ENCODE results near the gene GLIS2.

GLIS2 gene

DNA sequence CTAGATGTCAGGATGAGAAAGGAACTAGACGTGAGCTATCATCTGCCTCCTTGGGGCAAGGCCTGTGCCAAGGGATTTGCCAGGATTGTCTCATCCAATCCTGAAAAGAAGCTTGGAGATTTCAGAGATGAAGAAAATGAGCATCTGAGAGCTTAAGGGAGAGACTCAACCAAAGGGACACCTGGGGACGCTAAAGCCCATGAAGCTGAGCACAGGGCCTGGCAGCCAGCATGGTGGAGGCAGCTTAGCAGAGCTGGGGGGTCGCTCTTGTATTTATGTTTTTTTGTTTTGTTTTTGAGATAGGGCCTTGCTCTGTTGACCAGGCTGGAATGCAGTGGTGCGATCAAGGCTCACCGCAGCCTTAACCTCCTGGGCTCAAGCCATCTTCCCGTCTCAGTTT lies 18.4 kb upstream of the GLIS2 start:
- TF ChIP-seq, protein P1, sequence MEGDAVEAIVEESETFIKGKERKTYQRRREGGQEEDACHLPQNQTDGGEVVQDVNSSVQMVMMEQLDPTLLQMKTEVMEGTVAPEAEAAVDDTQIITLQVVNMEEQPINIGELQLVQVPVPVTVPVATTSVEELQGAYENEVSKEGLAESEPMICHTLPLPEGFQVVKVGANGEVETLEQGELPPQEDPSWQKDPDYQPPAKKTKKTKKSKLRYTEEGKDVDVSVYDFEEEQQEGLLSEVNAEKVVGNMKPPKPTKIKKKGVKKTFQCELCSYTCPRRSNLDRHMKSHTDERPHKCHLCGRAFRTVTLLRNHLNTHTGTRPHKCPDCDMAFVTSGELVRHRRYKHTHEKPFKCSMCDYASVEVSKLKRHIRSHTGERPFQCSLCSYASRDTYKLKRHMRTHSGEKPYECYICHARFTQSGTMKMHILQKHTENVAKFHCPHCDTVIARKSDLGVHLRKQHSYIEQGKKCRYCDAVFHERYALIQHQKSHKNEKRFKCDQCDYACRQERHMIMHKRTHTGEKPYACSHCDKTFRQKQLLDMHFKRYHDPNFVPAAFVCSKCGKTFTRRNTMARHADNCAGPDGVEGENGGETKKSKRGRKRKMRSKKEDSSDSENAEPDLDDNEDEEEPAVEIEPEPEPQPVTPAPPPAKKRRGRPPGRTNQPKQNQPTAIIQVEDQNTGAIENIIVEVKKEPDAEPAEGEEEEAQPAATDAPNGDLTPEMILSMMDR (IDR thresholded peaks at IDR 0.05; ENCODE audit: low read depth, low read length, missing control alignments), result no peak

DNA sequence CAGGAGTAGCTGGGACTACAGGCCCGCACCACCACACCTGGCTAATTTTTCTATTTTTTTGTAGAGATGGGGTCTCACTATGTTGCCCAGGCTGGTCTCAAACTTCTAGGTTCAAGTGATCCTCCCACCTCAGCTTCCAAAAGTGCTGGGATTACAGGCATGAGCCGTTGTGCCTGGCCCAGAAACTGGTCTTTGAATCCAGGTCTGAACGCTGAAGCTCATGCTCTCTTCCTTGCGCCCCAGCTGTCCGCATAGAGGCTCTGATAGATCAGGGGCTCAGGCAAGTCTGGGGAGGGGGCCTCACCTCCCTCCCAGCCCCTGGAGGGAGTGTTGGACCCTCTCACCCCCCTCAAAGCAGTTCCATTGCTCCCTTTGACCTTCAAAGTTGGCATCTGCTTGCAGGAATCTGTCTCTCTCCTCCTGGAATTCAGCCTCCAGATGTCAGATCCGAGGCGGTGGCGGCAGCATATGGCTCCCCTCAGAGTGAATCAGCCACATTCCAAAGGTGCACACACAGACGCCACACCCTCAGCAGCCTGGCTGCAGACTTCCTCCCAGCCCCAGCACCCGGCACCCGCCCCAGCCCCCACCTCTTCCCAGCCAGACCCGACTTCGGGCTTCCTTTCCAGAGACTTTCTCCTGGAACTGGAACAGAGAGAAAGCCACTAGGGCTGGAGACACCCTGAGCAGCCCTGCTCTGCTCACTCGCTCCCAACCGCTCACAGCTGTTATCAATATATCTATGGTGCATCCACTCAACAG lies 16.9 kb upstream of the GLIS2 start:
- 0 out of 2 replicates have a peak overlapping the region, but pooled peaks have one; percentile 0 for H3K4me3 ChIP-seq (replicated peaks; ENCODE audit: low read depth, low read length)
- TF ChIP-seq, protein P1 (IDR thresholded peaks at IDR 0.05; ENCODE audit: low read depth, low read length, missing control alignments), result no peak
- DNase-seq (ENCODE audit: extremely low read depth, low read depth), result peak; percentile 94

More for the DNA sequence above, 18.4 kb upstream of the GLIS2 start:
- no peak overlapping the region for H3K4me3 ChIP-seq (replicated peaks; ENCODE audit: low read depth, low read length)
- no peak for DNase-seq (ENCODE audit: extremely low read depth, low read depth)

DNA sequence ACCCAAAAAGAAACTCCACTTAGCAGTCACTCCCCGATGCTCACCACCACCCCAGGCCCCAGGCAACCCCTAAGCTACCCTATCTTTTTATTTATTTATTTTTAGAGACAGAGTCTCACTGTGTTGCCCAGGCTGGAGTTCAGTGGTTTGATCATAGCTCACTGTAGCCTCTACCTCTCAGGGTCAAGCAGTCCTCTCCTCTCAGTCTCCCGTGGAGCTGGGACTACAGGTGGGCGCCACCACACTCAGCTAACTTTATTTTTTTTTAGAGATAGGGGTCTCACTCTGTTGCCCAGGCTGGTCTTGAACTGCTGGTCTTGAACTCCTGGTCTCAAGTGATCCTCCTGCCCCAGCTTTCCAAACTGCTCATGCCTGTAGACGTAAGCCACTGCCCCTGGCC lies 14.7 kb upstream of the GLIS2 start:
- TF ChIP-seq, protein P1 (IDR thresholded peaks at IDR 0.05; ENCODE audit: low read depth, low read length, missing control alignments), result no peak
- H3K4me3 ChIP-seq (replicated peaks; ENCODE audit: low read depth, low read length), result no peak overlapping the region
- DNase-seq (ENCODE audit: extremely low read depth, low read depth), result no peak

DNA sequence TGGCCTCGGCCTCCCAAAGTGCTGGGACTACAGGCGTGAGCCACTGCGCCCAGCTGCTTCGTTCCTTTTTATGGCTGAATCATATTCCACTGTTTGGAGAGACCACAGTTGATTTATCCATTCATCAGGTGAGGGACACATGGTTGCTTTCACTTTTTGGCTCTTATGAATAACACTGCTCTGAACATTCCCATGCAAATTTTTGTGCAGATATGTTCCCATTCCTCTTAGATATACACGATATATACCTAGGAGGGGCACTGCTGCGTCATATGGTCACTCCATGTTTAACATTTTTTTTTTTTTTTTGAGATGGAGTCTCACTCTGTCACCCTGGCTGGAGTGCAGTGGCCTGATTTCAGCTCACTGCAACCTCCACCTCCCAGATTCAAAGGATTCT lies 13.9 kb upstream of the GLIS2 start:
- no peak for DNase-seq (ENCODE audit: extremely low read depth, low read depth)
- TF ChIP-seq, protein P1 (IDR thresholded peaks at IDR 0.05; ENCODE audit: low read depth, low read length, missing control alignments), result no peak
- no peak overlapping the region for H3K4me3 ChIP-seq (replicated peaks; ENCODE audit: low read depth, low read length)

DNA sequence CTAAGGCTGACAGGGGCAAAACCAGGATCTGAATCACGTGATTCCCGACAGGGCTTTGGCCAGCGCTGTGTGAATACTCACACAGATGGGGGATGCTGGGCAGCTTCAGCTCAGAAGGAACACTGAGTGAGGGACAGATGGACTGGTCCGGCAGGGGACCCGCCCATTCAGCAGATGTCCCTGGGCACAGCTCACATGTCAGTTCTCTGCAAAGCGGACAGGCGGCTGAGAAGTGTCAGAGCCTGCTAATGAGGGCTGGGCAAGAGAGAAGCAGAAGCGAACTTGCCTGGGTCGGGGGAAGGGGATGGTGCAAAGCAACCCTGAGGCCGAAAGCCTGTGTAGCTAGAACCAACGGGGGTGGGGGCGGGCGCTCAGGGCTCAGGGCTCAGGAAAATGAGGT lies 11.9 kb upstream of the GLIS2 start:
- H3K4me3 ChIP-seq (replicated peaks; ENCODE audit: low read depth, low read length), result no peak overlapping the region
- DNase-seq (ENCODE audit: extremely low read depth, low read depth), result no peak
- TF ChIP-seq, protein P1 (IDR thresholded peaks at IDR 0.05; ENCODE audit: low read depth, low read length, missing control alignments), result no peak

DNA sequence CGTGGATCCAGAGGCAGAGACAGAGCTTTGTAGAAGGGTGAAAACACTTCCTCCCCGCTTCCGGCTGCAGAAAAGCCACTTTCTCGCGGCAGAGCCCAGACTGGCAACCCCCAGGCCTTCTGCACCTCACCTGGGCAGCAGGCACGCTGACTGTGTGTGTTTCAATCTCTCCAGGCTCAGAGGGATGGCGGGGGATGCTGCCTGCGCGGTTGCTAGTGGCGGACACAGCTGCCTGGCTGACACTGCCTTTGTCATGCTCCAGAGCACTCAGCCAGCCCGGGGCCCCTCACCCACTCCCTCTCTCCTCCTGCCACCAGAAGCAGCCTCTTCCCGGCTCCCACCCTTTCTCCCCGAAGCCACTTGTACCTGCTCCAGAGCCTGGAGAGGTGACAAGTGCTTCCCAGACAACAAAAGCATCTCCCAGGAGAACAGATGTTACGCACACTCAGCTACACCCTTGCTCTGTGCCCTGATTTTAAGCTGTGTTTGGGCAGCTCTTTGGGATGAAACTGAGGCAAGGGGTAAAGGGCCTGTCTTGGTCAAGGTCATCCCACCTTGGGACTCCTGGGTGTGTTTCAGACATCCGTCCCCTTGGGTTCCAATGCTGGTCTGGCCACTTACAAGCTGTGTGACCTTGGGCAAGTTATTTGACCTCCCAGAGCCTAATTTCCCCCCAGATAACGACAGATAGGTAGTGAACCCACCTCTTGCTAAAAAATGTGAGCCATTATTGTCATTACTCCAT lies 9.2 kb upstream of the GLIS2 start:
- H3K4me3 ChIP-seq (replicated peaks; ENCODE audit: low read depth, low read length), result peak overlapping the region; percentile 41
- TF ChIP-seq, protein P1 (IDR thresholded peaks at IDR 0.05; ENCODE audit: low read depth, low read length, missing control alignments), result no peak
- DNase-seq (ENCODE audit: extremely low read depth, low read depth), result no peak
